ENCODE data around the gene AGBL3.
A peak's percentile ranks its signal among the peaks of the same experiment; 100 is the strongest.

Gene AGBL3

DNA sequence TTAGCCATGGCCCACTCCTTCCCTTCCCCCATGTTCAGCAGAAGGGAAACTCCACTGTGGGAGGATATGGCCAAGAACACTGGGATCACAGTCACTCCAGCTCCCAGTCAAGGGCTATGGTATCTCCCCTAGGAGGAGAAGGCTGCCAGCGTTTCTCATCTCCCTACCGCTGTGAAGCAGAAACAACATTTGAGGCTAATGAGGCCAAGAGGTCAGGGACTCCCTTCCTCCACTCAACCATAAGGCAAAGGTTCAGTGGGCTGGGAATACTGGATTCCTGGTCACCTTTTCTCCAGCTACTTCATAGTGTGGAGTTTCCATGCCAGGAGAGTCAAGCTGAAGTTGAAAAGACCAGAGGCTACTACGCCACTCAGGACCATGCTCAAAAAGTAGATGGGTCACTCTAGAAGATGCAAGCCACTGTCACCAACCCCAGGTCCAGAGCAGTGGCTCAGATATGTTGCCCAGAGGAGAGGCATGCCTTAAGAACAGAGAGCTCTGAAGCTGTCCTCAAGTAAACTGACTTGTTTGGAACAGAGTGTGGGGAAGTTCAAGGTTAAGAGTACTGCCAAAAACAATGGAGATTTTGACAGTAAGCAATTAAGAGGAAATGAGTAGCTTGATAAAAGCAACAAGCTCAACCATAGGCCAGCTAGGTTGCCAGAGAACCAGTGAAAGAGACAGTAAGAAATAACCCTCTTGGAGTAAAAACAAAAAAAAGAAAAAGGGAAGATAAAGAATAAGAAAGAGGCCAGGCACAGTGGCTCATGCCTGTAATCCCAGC lies 157.8 kb downstream of the AGBL3 start:
- Histone ChIP-seq H3K4me3 (no peak overlapping the region), H3K27ac (no peak overlapping the region)
- no peak for DNase-seq (ENCODE audit: low spot score)
- TF ChIP-seq, protein P1, sequence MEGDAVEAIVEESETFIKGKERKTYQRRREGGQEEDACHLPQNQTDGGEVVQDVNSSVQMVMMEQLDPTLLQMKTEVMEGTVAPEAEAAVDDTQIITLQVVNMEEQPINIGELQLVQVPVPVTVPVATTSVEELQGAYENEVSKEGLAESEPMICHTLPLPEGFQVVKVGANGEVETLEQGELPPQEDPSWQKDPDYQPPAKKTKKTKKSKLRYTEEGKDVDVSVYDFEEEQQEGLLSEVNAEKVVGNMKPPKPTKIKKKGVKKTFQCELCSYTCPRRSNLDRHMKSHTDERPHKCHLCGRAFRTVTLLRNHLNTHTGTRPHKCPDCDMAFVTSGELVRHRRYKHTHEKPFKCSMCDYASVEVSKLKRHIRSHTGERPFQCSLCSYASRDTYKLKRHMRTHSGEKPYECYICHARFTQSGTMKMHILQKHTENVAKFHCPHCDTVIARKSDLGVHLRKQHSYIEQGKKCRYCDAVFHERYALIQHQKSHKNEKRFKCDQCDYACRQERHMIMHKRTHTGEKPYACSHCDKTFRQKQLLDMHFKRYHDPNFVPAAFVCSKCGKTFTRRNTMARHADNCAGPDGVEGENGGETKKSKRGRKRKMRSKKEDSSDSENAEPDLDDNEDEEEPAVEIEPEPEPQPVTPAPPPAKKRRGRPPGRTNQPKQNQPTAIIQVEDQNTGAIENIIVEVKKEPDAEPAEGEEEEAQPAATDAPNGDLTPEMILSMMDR (IDR thresholded peaks at IDR 0.05) = no peak

DNA sequence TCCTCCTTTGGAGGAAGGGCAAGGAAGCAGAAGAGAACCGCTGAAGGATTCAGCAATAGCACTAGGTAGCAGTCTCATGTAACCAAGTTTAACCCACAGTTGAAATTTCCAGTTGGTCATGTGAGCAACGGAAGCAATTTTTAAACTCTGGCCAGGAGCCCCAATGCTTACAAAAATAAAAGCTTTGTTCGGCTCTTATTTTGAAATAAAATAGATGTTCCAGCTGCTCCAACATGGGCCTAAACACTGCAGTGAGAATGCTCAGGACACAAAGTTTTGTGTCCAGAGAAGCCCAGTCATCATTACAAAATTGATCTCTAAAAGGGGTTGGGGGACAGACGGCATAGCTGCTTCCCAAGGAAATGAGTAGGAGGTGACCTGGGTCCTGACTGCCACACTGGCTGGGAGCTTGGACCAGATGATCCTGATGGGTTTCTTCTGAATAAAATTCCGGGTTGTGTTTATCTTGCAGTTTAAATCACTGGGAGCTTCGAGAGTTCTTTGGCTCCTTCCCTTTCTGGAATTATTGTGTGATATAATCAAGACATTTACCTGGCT lies 161.1 kb downstream of the AGBL3 start:
- DNase-seq (ENCODE audit: low spot score) = no peak
- Histone ChIP-seq H3K27ac (peak overlapping the region; percentile 94 to 97), H3K4me3 (peak overlapping the region; percentile 79)
- TF ChIP-seq, protein P1 (IDR thresholded peaks at IDR 0.05) = no peak

DNA sequence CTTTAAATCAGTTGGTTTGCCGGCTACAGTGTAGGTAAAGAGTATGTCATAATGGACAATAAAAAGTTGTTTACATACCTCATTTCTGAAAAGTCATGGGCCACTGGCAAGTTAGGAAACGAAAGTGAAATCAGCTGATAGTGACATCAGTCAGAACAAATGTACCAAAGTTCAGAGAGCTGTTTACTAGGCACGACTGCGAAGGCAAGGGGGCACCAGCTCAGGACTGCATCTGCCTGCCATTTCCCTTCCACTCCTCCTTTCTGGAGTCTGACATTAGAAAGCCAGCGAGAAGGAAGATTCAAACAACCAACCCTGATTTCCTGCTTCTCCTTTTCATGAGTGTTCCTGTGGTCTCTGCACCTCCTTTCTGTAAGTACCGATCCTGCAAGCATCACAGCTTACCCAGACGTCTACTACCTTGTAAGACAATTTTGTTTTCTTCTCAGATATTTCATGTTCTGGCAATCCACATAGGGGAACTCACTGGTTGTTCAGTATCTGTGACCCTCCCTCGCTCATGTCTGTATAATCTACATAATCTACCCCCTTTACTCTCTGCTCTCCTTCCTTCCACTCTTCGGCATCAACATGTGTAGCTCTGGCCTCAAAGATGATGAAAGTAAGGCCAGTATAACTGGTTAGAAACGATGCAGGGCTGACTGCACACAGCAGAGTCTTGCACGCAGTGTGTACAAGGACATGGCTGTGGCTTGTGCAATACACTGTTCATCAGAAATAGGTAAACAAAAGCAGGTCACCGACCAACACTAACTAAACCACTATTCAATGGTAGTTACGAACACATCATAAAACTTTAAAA lies 161.8 kb downstream of the AGBL3 start, which contains the start of gene TMEM140:
Gene TMEM140 (plus strand): TSS at position 174 of the 823 bp plus-strand sequence. CDS start 16,370 bp downstream, outside the sequence.
- TF ChIP-seq, protein P1 (IDR thresholded peaks at IDR 0.05) = no peak
- Histone ChIP-seq H3K4me3 (peak within 1 kb of the TSS; percentile 79), H3K27ac (peak within 1 kb of the TSS; percentile 94 to 97)
- DNase-seq (ENCODE audit: low spot score) = no peak

DNA sequence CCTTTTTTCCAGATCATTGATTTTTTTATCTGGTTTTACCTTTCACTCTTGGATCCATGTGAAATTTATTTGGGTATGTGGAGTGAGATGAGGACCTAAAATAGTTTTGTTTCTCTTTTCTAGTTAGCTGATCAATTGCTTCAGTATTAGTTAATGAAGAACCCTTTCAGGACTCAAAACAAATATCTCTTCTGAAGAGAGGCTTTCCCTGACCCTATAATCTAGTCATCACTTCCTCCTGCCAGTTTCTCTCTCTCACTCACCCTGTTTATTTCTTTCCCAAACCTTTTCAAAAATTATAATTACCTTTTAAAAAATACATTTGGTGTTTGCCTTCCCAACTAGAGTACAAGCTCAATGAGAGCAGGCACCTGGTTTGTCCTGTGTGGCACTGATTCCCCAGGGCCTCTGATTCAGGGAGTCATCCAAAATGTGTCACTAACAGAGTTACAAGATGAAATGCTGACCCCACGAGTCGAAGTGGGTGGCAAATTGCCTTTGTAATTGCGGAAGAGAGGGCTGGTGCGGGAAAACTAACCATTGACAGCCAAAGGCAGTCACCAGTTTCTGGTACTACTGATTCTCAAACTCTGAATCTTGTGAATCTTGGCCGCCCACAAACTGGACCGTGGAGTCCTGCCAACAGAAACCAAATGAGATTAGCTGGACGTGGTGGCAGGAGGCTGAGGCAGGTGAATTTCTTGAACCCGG lies 163.9 kb downstream of the AGBL3 start:
- H3K27ac ChIP-seq = peak overlapping the region; percentile 82 to 94
- TF ChIP-seq, protein P1 (IDR thresholded peaks at IDR 0.05) = no peak
- H3K4me3 ChIP-seq = peak overlapping the region; percentile 79
- DNase-seq (ENCODE audit: low spot score) = no peak

DNA sequence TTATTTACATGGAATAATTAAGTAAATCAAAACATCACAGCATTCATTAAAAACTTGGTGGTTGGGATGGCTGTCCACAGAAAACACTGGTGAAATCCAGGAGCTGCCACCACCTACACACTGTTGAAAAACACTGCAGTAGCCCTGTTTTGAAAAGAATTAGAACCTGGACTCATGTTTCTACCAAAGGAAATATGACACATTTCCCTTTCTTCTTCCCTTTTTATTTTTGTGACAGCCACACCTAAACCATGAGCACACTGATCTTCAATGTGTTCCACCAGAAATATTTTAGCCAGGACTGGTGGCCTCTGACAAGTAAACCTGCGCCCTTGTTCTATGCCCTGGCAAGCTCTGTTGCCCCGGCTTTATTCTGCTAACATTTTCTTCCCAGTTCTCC lies 164.8 kb downstream of the AGBL3 start:
- peak overlapping the region; percentile 79 for H3K4me3 ChIP-seq
- TF ChIP-seq, protein P1 (IDR thresholded peaks at IDR 0.05) = no peak
- DNase-seq (ENCODE audit: low spot score) = no peak
- peak overlapping the region in 1 of 2 donors; percentile 82 for H3K27ac ChIP-seq

DNA sequence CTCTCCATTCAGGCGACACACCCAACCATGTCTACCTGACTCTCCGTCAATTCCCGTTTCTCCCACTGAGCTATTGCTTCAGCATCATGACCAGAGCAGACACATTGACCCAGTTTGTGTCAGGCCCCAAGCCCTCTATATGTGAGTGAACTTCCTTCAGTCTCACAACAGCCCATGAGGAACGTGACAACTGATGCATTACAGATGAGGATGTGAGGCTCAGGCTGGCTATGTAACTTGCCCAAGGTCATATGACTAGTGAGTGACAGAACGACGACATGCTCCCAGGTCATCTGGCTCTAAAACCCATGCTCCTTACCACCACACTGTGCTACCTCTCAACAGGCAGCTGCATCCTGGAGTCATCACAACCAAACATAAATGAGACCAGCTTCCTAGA lies 165.2 kb downstream of the AGBL3 start:
- no peak overlapping the region for H3K4me3 ChIP-seq
- DNase-seq (ENCODE audit: low spot score) = no peak
- peak overlapping the region in 1 of 2 donors; percentile 82 for H3K27ac ChIP-seq
- TF ChIP-seq, protein P1 (IDR thresholded peaks at IDR 0.05) = no peak

Measured in coronary artery (tissue), 2 donors.